ENCODE measurements around the gene GPR156.

GPR156 gene

GRCh38 chr3:120274739-120275167 lies 10.3 kb downstream of the GPR156 start:
- TF ChIP-seq ZFX (IDR thresholded peaks at IDR 0.05), result no peak
- TF ChIP-seq, protein P1, sequence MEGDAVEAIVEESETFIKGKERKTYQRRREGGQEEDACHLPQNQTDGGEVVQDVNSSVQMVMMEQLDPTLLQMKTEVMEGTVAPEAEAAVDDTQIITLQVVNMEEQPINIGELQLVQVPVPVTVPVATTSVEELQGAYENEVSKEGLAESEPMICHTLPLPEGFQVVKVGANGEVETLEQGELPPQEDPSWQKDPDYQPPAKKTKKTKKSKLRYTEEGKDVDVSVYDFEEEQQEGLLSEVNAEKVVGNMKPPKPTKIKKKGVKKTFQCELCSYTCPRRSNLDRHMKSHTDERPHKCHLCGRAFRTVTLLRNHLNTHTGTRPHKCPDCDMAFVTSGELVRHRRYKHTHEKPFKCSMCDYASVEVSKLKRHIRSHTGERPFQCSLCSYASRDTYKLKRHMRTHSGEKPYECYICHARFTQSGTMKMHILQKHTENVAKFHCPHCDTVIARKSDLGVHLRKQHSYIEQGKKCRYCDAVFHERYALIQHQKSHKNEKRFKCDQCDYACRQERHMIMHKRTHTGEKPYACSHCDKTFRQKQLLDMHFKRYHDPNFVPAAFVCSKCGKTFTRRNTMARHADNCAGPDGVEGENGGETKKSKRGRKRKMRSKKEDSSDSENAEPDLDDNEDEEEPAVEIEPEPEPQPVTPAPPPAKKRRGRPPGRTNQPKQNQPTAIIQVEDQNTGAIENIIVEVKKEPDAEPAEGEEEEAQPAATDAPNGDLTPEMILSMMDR (conservative IDR thresholded peaks at IDR 0.05), result no peak
- no peak overlapping the region for H3K27ac ChIP-seq

- TF ChIP-seq, protein P1 (conservative IDR thresholded peaks at IDR 0.05), result no peak
- no peak for TF ChIP-seq ZFX (IDR thresholded peaks at IDR 0.05)
Measured at GRCh38 chr3:120272286-120272685, 12.7 kb downstream of the GPR156 start.

GRCh38 chr3:120265989-120266388 lies 19.0 kb downstream of the GPR156 start:
- TF ChIP-seq, protein P1 (conservative IDR thresholded peaks at IDR 0.05), result no peak
- TF ChIP-seq ZFX (IDR thresholded peaks at IDR 0.05), result no peak
- no peak overlapping the region for H3K27ac ChIP-seq

More at GRCh38 chr3:120272286-120272685, 12.7 kb downstream of the GPR156 start:
- H3K27ac ChIP-seq, result no peak overlapping the region

GRCh38 chr3:120264963-120265362 lies 20.1 kb downstream of the GPR156 start:
- TF ChIP-seq ZFX (IDR thresholded peaks at IDR 0.05), result no peak
- TF ChIP-seq, protein P1 (conservative IDR thresholded peaks at IDR 0.05), result no peak

GRCh38 chr3:120263792-120264191 lies 21.2 kb downstream of the GPR156 start:
- no peak for TF ChIP-seq ZFX (IDR thresholded peaks at IDR 0.05)
- TF ChIP-seq, protein P1 (conservative IDR thresholded peaks at IDR 0.05), result no peak
- no peak overlapping the region for H3K27ac ChIP-seq

More at GRCh38 chr3:120264963-120265362, 20.1 kb downstream of the GPR156 start:
- no peak overlapping the region for H3K27ac ChIP-seq

GRCh38 chr3:120258009-120258408 lies 27.0 kb downstream of the GPR156 start:
- no peak overlapping the region for H3K27ac ChIP-seq
- TF ChIP-seq ZFX (IDR thresholded peaks at IDR 0.05), result no peak
- TF ChIP-seq, protein P1 (conservative IDR thresholded peaks at IDR 0.05), result no peak

DNA sequence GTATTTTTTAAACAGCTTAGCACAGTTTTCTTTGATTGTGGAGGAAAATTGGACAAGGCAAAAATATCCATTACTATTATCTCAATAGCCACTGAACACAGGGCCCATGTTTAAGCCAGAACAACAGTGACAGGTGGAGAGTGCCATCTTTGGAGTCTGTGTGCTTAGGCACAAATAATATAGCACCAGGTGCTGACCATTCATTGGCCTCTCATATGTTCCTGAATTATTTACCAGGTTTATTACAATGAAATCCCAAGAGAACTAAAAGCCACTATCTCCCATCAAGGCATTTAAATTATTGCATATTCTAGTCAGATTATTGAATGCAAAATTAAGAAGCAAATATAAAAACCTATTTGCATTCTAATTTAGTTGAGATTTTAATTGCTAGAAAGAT lies 39.6 kb downstream of the GPR156 start:
- TF ChIP-seq, protein P1 (conservative IDR thresholded peaks at IDR 0.05), result no peak
- no peak for TF ChIP-seq ZFX (IDR thresholded peaks at IDR 0.05)
- no peak overlapping the region for H3K27ac ChIP-seq
